Measurements from ENCODE around the gene PVR. TPM values are rescaled to one million over a fixed set of nuclear protein-coding genes. Genes with fewer than 3 reads are reported as not detected.

The PVR gene, protein sequence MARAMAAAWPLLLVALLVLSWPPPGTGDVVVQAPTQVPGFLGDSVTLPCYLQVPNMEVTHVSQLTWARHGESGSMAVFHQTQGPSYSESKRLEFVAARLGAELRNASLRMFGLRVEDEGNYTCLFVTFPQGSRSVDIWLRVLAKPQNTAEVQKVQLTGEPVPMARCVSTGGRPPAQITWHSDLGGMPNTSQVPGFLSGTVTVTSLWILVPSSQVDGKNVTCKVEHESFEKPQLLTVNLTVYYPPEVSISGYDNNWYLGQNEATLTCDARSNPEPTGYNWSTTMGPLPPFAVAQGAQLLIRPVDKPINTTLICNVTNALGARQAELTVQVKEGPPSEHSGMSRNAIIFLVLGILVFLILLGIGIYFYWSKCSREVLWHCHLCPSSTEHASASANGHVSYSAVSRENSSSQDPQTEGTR
- 33.5 TPM for total RNA-seq
- long read RNA-seq, transcript PVR-204 (6 exons, 1,344 nt), result major isoform, 47 of 128 reads
- long read RNA-seq, transcript PVR-205 (8 exons, 3,325 nt), result major isoform, 47 of 128 reads
- long read RNA-seq, partial matches to known transcripts, result 5 of 128 reads
- long read RNA-seq, other reads (novel, unspliced or antisense), result 25 of 128 reads

DNA sequence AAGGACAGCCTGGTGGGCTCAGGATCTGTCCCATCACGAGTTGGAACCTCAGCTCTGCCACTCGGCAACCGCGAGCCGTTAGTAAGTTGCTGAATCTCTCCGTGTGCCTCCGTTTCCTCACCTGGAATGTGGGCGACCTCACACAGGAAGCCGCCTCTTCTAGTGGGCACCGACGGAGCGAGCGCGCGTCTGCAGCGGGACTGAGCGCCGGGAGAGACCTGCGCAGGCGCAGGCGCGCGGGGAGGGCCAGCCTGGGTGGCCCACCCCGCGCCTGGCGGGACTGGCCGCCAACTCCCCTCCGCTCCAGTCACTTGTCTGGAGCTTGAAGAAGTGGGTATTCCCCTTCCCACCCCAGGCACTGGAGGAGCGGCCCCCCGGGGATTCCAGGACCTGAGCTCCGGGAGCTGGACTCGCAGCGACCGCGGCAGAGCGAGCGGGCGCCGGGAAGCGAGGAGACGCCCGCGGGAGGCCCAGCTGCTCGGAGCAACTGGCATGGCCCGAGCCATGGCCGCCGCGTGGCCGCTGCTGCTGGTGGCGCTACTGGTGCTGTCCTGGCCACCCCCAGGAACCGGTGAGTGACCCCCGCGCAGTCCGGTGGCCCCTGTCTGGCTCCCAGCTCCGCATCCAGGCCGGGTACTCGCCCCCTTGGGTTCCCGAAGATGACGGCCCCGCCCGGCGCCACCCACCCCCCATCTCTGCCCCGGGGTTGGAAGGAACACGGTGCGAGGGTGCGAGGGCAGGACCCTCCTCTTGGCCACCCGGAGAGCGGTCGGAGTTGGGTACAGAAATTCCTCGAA lies at the start of gene PVR:
Gene PVR, plus strand, starts transcription at position 306 of the 797 bp plus-strand sequence. Its CDS starts 187 bp downstream, at position 493.
- H3K4me3 ChIP-seq, result peak within 1 kb of the TSS; percentile 91
- H3K4me1 ChIP-seq, result peaks cover 69% of the 10 kb centered on the region
- DNase-seq, result peak; percentile 78
- no peaks in the 10 kb centered on the region for H3K9me3 ChIP-seq (replicated peaks)
- TF ChIP-seq, protein P1, sequence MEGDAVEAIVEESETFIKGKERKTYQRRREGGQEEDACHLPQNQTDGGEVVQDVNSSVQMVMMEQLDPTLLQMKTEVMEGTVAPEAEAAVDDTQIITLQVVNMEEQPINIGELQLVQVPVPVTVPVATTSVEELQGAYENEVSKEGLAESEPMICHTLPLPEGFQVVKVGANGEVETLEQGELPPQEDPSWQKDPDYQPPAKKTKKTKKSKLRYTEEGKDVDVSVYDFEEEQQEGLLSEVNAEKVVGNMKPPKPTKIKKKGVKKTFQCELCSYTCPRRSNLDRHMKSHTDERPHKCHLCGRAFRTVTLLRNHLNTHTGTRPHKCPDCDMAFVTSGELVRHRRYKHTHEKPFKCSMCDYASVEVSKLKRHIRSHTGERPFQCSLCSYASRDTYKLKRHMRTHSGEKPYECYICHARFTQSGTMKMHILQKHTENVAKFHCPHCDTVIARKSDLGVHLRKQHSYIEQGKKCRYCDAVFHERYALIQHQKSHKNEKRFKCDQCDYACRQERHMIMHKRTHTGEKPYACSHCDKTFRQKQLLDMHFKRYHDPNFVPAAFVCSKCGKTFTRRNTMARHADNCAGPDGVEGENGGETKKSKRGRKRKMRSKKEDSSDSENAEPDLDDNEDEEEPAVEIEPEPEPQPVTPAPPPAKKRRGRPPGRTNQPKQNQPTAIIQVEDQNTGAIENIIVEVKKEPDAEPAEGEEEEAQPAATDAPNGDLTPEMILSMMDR (IDR thresholded peaks at IDR 0.05; ENCODE audit: borderline replicate concordance), result peak; percentile 28
- H3K27me3 ChIP-seq (ENCODE audit: low read depth), result no peaks in the 10 kb centered on the region
- H3K36me3 ChIP-seq, result peaks cover under 1% of the 10 kb centered on the region
- intact Hi-C loops (cut with micrococcal nuclease), result no loop called here
- H3K27ac ChIP-seq (replicated peaks), result peak within 1 kb of the TSS; percentile 89

DNA sequence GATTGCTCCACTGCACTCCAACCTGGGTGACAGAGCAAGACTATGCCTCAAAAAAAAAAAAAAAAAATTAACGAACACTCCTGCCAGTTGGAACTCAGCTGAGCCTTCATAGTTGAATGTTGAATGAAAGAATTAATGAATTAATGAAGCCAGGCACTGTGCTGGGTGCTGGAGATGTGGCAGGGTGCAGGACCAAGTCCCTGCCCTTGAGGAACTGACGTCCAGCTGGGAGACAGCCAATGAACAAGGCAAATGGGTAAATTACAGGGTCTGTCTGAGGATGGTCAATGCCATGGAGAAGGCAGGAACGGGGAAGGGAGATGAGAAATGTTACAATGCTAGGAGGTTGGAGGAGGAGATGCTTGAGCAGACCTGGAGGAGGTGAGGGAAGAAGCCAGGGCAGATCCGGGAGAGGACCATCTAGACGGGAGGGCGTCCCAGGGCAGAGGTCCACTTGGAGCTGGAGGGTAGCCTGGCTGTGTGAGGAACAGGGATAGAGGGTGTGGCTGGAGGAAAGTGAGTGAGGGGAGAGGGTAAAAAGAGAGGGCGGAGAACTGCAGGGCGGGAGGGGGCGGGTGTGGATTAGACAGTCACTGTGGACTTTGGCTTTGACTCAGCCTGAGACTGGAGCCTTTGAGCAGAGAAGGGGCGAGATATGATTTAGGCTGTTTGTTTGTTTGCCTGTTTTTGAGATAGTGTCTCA lies 47.1 kb upstream of the PVR start:
- Histone ChIP-seq H3K27me3 (ENCODE audit: low read depth) (peaks cover 4% of the 10 kb centered on the region), H3K9me3 (replicated peaks) (peaks cover 5% of the 10 kb centered on the region)
- intact Hi-C loops (cut with micrococcal nuclease), result no loop called here

DNA sequence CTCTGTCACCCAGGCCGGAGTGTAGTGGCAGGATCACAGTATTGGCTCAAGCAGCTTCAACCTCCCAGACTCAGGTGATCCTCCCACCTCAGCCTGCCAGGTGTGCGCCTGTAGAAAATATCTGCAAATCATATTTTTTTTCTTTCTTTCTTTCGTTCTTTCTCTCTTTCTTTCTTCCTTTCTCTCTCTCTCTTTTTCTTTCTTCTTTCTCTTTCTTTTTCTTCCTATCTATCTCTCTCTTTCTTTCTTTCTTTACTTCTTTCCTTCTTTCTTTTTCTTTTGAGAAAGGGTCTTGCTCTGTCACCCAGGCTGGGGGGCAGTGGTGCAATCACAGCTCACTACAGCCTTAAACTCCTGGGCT lies 46.6 kb upstream of the PVR start:
- no peak for DNase-seq
- TF ChIP-seq, protein P1 (IDR thresholded peaks at IDR 0.05; ENCODE audit: borderline replicate concordance), result no peak
- no peak overlapping the region for H3K4me3 ChIP-seq
- H3K27ac ChIP-seq (replicated peaks), result no peak overlapping the region
- intact Hi-C loops (cut with micrococcal nuclease), result no loop called here
- peaks cover 4% of the 10 kb centered on the region for H3K27me3 ChIP-seq (ENCODE audit: low read depth)
- peaks cover 11% of the 10 kb centered on the region for H3K4me1 ChIP-seq
- H3K36me3 ChIP-seq, result no peaks in the 10 kb centered on the region
- peaks cover 5% of the 10 kb centered on the region for H3K9me3 ChIP-seq (replicated peaks)

More for the DNA sequence above, 47.1 kb upstream of the PVR start:
- no peak overlapping the region for H3K27ac ChIP-seq (replicated peaks)
- no peaks in the 10 kb centered on the region for H3K36me3 ChIP-seq
- no peak overlapping the region for H3K4me3 ChIP-seq
- no peak for DNase-seq
- TF ChIP-seq, protein P1 (IDR thresholded peaks at IDR 0.05; ENCODE audit: borderline replicate concordance), result no peak
- H3K4me1 ChIP-seq, result peaks cover 14% of the 10 kb centered on the region

DNA sequence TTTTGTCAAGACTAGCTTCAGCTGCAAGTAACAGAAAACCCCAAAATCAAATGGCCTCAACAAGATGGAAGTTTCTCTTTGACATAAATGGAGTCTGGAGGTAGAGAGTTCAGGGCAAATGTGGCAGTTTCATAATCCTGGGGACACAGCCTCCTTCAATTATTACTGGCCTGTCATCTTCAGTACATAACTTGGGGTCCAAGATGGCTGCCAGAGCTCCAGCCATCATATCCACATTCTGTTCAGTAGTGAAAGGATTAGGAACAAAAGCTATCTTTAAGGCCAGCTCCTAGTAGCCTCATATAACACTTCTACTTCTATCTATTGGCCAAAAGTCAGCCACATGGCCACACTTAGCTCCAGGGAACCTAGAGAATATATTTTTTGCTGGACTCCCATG lies 45.4 kb upstream of the PVR start:
- TF ChIP-seq, protein P1 (IDR thresholded peaks at IDR 0.05; ENCODE audit: borderline replicate concordance), result no peak
- no peak for DNase-seq
- peaks cover 5% of the 10 kb centered on the region for H3K9me3 ChIP-seq (replicated peaks)
- no peaks in the 10 kb centered on the region for H3K36me3 ChIP-seq
- intact Hi-C loops (cut with micrococcal nuclease), result no loop called here
- peaks cover 5% of the 10 kb centered on the region for H3K4me1 ChIP-seq
- no peak overlapping the region for H3K27ac ChIP-seq (replicated peaks)
- H3K4me3 ChIP-seq, result no peak overlapping the region
- H3K27me3 ChIP-seq (ENCODE audit: low read depth), result peaks cover 4% of the 10 kb centered on the region

DNA sequence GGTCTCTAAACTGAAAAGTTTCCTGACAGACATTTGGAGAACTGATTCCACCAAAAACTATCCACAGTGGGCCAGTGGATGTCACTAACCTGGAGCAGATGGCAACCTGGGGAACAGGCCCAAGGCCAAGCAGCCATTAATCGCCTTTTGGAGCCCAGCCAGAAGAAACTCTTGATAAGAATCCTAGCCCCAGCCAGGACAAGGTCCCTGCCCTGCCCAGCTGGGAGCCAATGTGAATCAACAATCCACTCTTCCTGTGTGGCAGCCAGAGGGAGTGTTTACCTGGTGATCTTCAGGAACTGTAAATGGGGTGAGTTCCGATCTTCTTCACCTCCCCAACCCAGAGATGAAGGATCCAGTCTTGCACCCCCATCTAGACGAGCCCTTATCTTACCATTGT lies 44.8 kb upstream of the PVR start:
- Histone ChIP-seq H3K27me3 (ENCODE audit: low read depth) (peaks cover 4% of the 10 kb centered on the region), H3K36me3 (no peaks in the 10 kb centered on the region), H3K4me1 (peaks cover 10% of the 10 kb centered on the region), H3K27ac (replicated peaks) (no peak overlapping the region), H3K4me3 (no peak overlapping the region), H3K9me3 (replicated peaks) (peaks cover 5% of the 10 kb centered on the region)
- intact Hi-C loops (cut with micrococcal nuclease), result no loop called here
- DNase-seq, result no peak
- TF ChIP-seq, protein P1 (IDR thresholded peaks at IDR 0.05; ENCODE audit: borderline replicate concordance), result no peak

Measured in left ventricle myocardium inferior (tissue), 1 donor.